HUES48 (cell line): ENCODE measurements around the gene RNF2.
"Not testable (repeated sequence)": the region's sequence is repeated elsewhere in the genome, so short reads cannot be mapped to it uniquely, and the experiment has no call there.

Source experiments
- H3K27ac ChIP-seq: one replicate; pipeline ENCODE4 v1.7.0; 2013; ENCODE audit warnings: low read depth, low read length, inconsistent platforms
- H3K27me3 ChIP-seq: 2 replicates; pipeline ENCODE4 v1.6.1; 2013; ENCODE audit warnings: mild to moderate bottlenecking, low read length; ENCODE audit not compliant: control insufficient read depth, insufficient read depth
- H3K36me3 ChIP-seq: 2 replicates; pipeline ENCODE4 v1.6.1; 2013; ENCODE audit warnings: low read length; ENCODE audit not compliant: control insufficient read depth, insufficient read depth
- H3K4me1 ChIP-seq: 2 replicates; pipeline ENCODE4 v1.6.1; 2013; ENCODE audit warnings: mild to moderate bottlenecking, low read length; ENCODE audit not compliant: control insufficient read depth, insufficient read depth
- H3K4me3 ChIP-seq: 2 replicates; pipeline ENCODE4 v1.5.1; 2013; ENCODE audit warnings: mild to moderate bottlenecking, low read depth, low read length
- H3K9ac ChIP-seq: 2 replicates; pipeline ENCODE4 v1.6.1; 2013; ENCODE audit warnings: mild to moderate bottlenecking, low read depth, low read length, moderate library complexity
- H3K9me3 ChIP-seq: 2 replicates; pipeline ENCODE4 v1.6.1; 2013; ENCODE audit warnings: low read length; ENCODE audit not compliant: control insufficient read depth, insufficient read depth

RNF2 gene

GRCh38 chr1:185044981-185045813 is at the start of gene RNF2:
RNF2 (plus strand) TSS chr1:185045558; CDS start chr1:185087554, 41,996 bp downstream.
- H3K9me3 ChIP-seq: no peaks in the 10 kb centered on the region
- H3K27ac ChIP-seq: peak within 1 kb of the TSS; percentile 83
- H3K36me3 ChIP-seq: no peaks in the 10 kb centered on the region
- H3K4me3 ChIP-seq: peak within 1 kb of the TSS; percentile 96
- H3K4me1 ChIP-seq: peaks cover 23% of the 10 kb centered on the region
- H3K27me3 ChIP-seq: peaks cover 19% of the 10 kb centered on the region
- H3K9ac ChIP-seq: peak within 1 kb of the TSS; percentile 86

GRCh38 chr1:184999974-185000373 is 45.4 kb upstream of the RNF2 start:
- H3K27me3 ChIP-seq, H3K4me1 ChIP-seq: not testable (repeated sequence)

GRCh38 chr1:185001312-185001880 is 44.0 kb upstream of the RNF2 start:
- not testable (repeated sequence) for H3K9me3 ChIP-seq, H3K36me3 ChIP-seq, H3K4me1 ChIP-seq, H3K27me3 ChIP-seq, H3K9ac ChIP-seq, H3K4me3 ChIP-seq, H3K27ac ChIP-seq

More at GRCh38 chr1:184999974-185000373, 45.4 kb upstream of the RNF2 start:
- H3K9me3 ChIP-seq, H3K36me3 ChIP-seq, H3K27ac ChIP-seq, H3K9ac ChIP-seq, H3K4me3 ChIP-seq: not testable (repeated sequence)

- Histone ChIP-seq H3K4me1 (no peaks in the 10 kb centered on the region), H3K4me3 (no peak overlapping the region), H3K9me3 (no peaks in the 10 kb centered on the region), H3K9ac (no peak overlapping the region), H3K36me3 (no peaks in the 10 kb centered on the region), H3K27ac (no peak overlapping the region), H3K27me3 (no peaks in the 10 kb centered on the region)
Measured at GRCh38 chr1:185008838-185009237, 36.5 kb upstream of the RNF2 start.

- no peaks in the 10 kb centered on the region for H3K27me3 ChIP-seq
- no peaks in the 10 kb centered on the region for H3K36me3 ChIP-seq
- H3K9ac ChIP-seq: no peak overlapping the region
- no peak overlapping the region for H3K27ac ChIP-seq
- no peak overlapping the region for H3K4me3 ChIP-seq
- no peaks in the 10 kb centered on the region for H3K9me3 ChIP-seq
- no peaks in the 10 kb centered on the region for H3K4me1 ChIP-seq
Measured at GRCh38 chr1:185010361-185010760, 35.0 kb upstream of the RNF2 start.

GRCh38 chr1:185014941-185015340 is 30.4 kb upstream of the RNF2 start:
- H3K4me3 ChIP-seq: no peak overlapping the region
- no peak overlapping the region for H3K27ac ChIP-seq
- H3K4me1 ChIP-seq: no peaks in the 10 kb centered on the region
- H3K36me3 ChIP-seq: no peaks in the 10 kb centered on the region
- no peaks in the 10 kb centered on the region for H3K27me3 ChIP-seq
- no peaks in the 10 kb centered on the region for H3K9me3 ChIP-seq
- no peak overlapping the region for H3K9ac ChIP-seq

GRCh38 chr1:185015631-185016030 is 29.7 kb upstream of the RNF2 start:
- Histone ChIP-seq H3K4me1 (no peaks in the 10 kb centered on the region), H3K9me3 (no peaks in the 10 kb centered on the region), H3K27me3 (no peaks in the 10 kb centered on the region), H3K27ac (no peak overlapping the region), H3K9ac (no peak overlapping the region), H3K36me3 (no peaks in the 10 kb centered on the region), H3K4me3 (no peak overlapping the region)

- Histone ChIP-seq H3K27me3 (no peaks in the 10 kb centered on the region), H3K36me3 (no peaks in the 10 kb centered on the region), H3K9ac (no peak overlapping the region), H3K9me3 (no peaks in the 10 kb centered on the region), H3K27ac (no peak overlapping the region), H3K4me1 (no peaks in the 10 kb centered on the region), H3K4me3 (no peak overlapping the region)
Measured at GRCh38 chr1:185016880-185017279, 28.5 kb upstream of the RNF2 start.

- Histone ChIP-seq H3K4me1 (no peaks in the 10 kb centered on the region), H3K9me3 (no peaks in the 10 kb centered on the region), H3K27ac (no peak overlapping the region), H3K9ac (no peak overlapping the region), H3K4me3 (no peak overlapping the region), H3K27me3 (no peaks in the 10 kb centered on the region), H3K36me3 (no peaks in the 10 kb centered on the region)
Measured at GRCh38 chr1:185017338-185017737, 28.0 kb upstream of the RNF2 start.

GRCh38 chr1:185017966-185018365 is 27.4 kb upstream of the RNF2 start:
- H3K4me1 ChIP-seq: no peaks in the 10 kb centered on the region
- no peaks in the 10 kb centered on the region for H3K36me3 ChIP-seq
- H3K4me3 ChIP-seq: no peak overlapping the region
- H3K9ac ChIP-seq: no peak overlapping the region
- H3K27me3 ChIP-seq: no peaks in the 10 kb centered on the region
- H3K27ac ChIP-seq: no peak overlapping the region
- no peaks in the 10 kb centered on the region for H3K9me3 ChIP-seq

GRCh38 chr1:185027252-185027882 is 18.0 kb upstream of the RNF2 start:
- Histone ChIP-seq H3K9me3 (peaks cover 20% of the 10 kb centered on the region), H3K4me3 (no peak overlapping the region), H3K9ac (no peak overlapping the region), H3K4me1 (no peaks in the 10 kb centered on the region), H3K27me3 (no peaks in the 10 kb centered on the region), H3K27ac (no peak overlapping the region), H3K36me3 (no peaks in the 10 kb centered on the region)
